GM12873 (cell line): ENCODE results near the gene CA10.

ENCODE experiments used
- CTCF ChIP-seq: IDR thresholded peaks from 2 replicates; pipeline ENCODE4 v1.5.1; 2012; ENCODE audit warnings: low read depth, mild to moderate bottlenecking, moderate library complexity, low read length, control low read depth; ENCODE audit not compliant: insufficient read depth; ENCODE audit errors: missing control alignments

CA10 gene

GRCh38 chr17:51827140-51827539 is 331.4 kb downstream of the CA10 start:
- TF ChIP-seq CTCF, result no peak

DNA sequence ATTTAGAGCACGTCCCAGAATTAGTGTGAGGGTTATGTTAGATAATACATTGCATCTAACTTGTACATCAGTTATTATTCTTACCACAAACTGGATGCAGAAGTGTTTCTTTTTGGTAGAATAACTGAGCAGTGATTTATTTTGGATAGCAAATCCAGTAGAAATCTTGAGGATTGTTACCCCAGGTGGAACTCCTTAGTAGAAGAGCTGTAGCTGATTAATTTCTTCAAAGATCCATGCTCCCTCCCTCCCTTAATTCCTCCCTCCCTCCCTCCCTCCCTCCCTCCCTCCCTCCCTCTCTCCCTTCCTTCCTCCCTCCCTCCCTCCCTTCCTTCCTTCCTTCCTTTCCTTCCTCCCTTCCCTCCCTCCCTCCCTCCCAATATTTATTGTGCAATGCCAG is 337.7 kb downstream of the CA10 start:
- no peak for TF ChIP-seq CTCF

- no peak for TF ChIP-seq CTCF
These were observed 338.3 kb downstream of the CA10 start for GRCh38 chr17:51820252-51820651.

- no peak for TF ChIP-seq CTCF
These were observed 338.9 kb downstream of the CA10 start for GRCh38 chr17:51819341-51820219.

GRCh38 chr17:51818777-51819176 is 339.7 kb downstream of the CA10 start:
- TF ChIP-seq CTCF, result no peak

DNA sequence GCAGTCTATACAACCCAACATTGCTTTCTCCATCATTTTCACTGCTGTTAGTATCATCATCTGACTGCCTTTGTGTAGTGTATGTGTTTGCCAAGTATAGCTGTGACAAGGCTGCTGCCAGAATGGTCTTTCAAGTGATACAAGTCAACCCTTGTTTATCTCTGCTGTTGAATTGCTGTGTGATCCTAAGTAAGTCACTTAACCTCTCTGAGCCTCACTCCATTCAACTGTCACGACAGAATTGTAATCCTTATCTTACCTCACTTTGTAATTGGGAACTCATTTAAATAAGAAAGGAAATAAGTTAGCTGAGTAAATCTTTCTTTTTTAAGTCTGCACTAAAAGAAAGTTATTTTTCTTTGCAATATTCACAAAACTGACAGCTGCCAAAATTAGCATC is 340.6 kb downstream of the CA10 start:
- TF ChIP-seq CTCF, result no peak

- TF ChIP-seq CTCF, result no peak
These were observed 341.4 kb downstream of the CA10 start for GRCh38 chr17:51817117-51817516.
